GM12878 (cell line): ENCODE results near the gene ABHD14A. TPM values are rescaled to one million over a fixed set of nuclear protein-coding genes. Genes with fewer than 3 reads are reported as not detected.

Experiments used
- ATAC-seq: fragments of 200-7000 bp; cut with Tn5 transposase; 3 replicates; pipeline ENCODE4 v1.9.1; 2020; ENCODE audit warnings: mild to moderate bottlenecking, moderate library complexity
- BruUV-seq: library from RNA; stranded (reverse); fragments of 400-500 nt; replicated peaks from 2 replicates; lab custom pipeline; 2021; lab: Mats Ljungman, UMichigan
- CTCF ChIA-PET: fragments of 300-600 bp; sonication (Branson Sonifier 250); formaldehyde crosslinking; extraction: SDS; loops from one replicate; lab custom pipeline; 2021; ENCODE audit warnings: inconsistent platforms; lab: Yijun Ruan, JAX
- POLR2A ChIA-PET: fragments of 350-600 bp; formaldehyde crosslinking; extraction: SDS; loops from one replicate; lab custom pipeline; 2021; ENCODE audit warnings: inconsistent platforms; lab: Charles Lee
- RAD21 ChIA-PET: fragments of 300-600 bp; sonication (Branson Sonifier 250); formaldehyde crosslinking; loops from one replicate; lab custom pipeline; 2023; ENCODE audit warnings: antibody characterized with exemption; ENCODE audit not compliant: unreplicated experiment; lab: Charles Lee
- SMC1A ChIA-PET: fragments of 300-600 bp; sonication (Branson Sonifier 250); formaldehyde crosslinking; loops from one replicate; lab custom pipeline; 2023; ENCODE audit not compliant: unreplicated experiment, uncharacterized antibody; lab: Charles Lee
- DNase-seq: peaks from one replicate; pipeline ENCODE4 v3.0.0-alpha.2; 2011; ENCODE audit warnings: low read depth, low spot score
- FAIRE-seq: peaks from 3 replicates; lab custom pipeline; 2011; peaks lifted over from hg19 to GRCh38; lab: Jason Lieb, UNC
- H2AFZ ChIP-seq: 2 replicates; pipeline ENCODE4 v1.6.0; 2011; ENCODE audit warnings: low read depth, low read length, control low read depth; ENCODE audit not compliant: control insufficient read depth
- H3K27ac ChIP-seq: 2 replicates; pipeline ENCODE4 v1.5.1; 2011; ENCODE audit warnings: control low read depth; ENCODE audit not compliant: control insufficient read depth, insufficient read depth
- H3K27me3 ChIP-seq, 2 experiments: replicated peaks in 1 of 2; 2 replicates each; pipeline versions ENCODE4 v1.6.0 to v1.6.1; 2011; ENCODE audit warnings: low read length in 1 of 2; ENCODE audit not compliant: control insufficient read depth in 2 of 2, insufficient read depth in 2 of 2
- H3K36me3 ChIP-seq, 2 experiments: 2 replicates each; pipeline ENCODE4 v1.5.1; 2011; ENCODE audit warnings: low read length in 1 of 2; ENCODE audit not compliant: control insufficient read depth in 2 of 2, insufficient read depth in 2 of 2
- H3K4me1 ChIP-seq: 2 replicates; pipeline ENCODE4 v1.6.1; 2011; ENCODE audit warnings: mild to moderate bottlenecking, low read length, moderate library complexity, mixed read lengths; ENCODE audit not compliant: control insufficient read depth, insufficient read depth
- H3K4me2 ChIP-seq: 2 replicates; pipeline ENCODE4 v1.6.0; 2011; ENCODE audit warnings: control low read depth; ENCODE audit not compliant: control insufficient read depth, insufficient read depth
- H3K4me3 ChIP-seq: fragments of 200-600 bp; sonication (generic); 2 replicates; pipeline ENCODE4 v1.5.1; 2016
- H3K79me2 ChIP-seq: 2 replicates; pipeline ENCODE4 v1.6.0; 2011; ENCODE audit warnings: low read length; ENCODE audit not compliant: control insufficient read depth, insufficient read depth
- H3K9ac ChIP-seq: 2 replicates; pipeline ENCODE4 v1.8.0; 2011; ENCODE audit warnings: low read length, control low read depth, mixed read lengths; ENCODE audit not compliant: control insufficient read depth, insufficient read depth
- H3K9me3 ChIP-seq: replicated peaks from 3 replicates; pipeline ENCODE4 v1.5.1; 2011; ENCODE audit warnings: mild to moderate bottlenecking, low read length; ENCODE audit not compliant: control insufficient read depth, insufficient read depth
- H4K20me1 ChIP-seq: 2 replicates; pipeline ENCODE4 v1.6.0; 2011; ENCODE audit not compliant: control insufficient read depth, insufficient read depth
- CEBPZ ChIP-seq: fragments of 150-350 bp; IDR thresholded peaks from 2 replicates; pipeline ENCODE4 v1.6.1; 2016; ENCODE audit warnings: low read depth, low read length
- EGR1 ChIP-seq, 2 experiments: IDR thresholded peaks; 1 replicate in 1 of 2; 2 replicates in 1 of 2; pipeline ENCODE4 v1.6.1; 2011 to 2012; ENCODE audit warnings: low read depth in 2 of 2, low read length in 2 of 2, borderline replicate concordance in 1 of 2, mild to moderate bottlenecking in 1 of 2, moderate library complexity in 1 of 2
- RB1 ChIP-seq: fragments of 450-650 bp; formaldehyde crosslinking; IDR thresholded peaks from 2 replicates; pipeline ENCODE4 v1.6.1; 2017; ENCODE audit warnings: mild to moderate bottlenecking, borderline replicate concordance
- RUNX3 ChIP-seq: IDR thresholded peaks from 2 replicates; pipeline ENCODE4 v1.6.1; 2012; ENCODE audit warnings: low read length, inconsistent platforms
- USF2 ChIP-seq: IDR thresholded peaks from 2 replicates; pipeline ENCODE4 v1.6.1; 2011; ENCODE audit warnings: low read depth, low read length, improper control_type of control experiment, borderline replicate concordance
- in situ Hi-C: fragments of 300-500 bp; cut with MboI; formaldehyde crosslinking; loops from 9 replicates; pipeline ENCODE4 v1.14.3; 2018; ENCODE audit warnings: mixed read lengths
- intact Hi-C: fragments of 100-400 bp; cut with micrococcal nuclease; formaldehyde crosslinking; loops from one replicate; pipeline ENCODE4 v1.14.2; 2022; ENCODE audit not compliant: unreplicated experiment
- polyA plus RNA-seq, 11 experiments: library from polyadenylated mRNA; depleted of rRNA in 4 of 11; unstranded in 6 of 11; stranded (reverse) in 5 of 11; fragments of >200 nt; fragmentation: Nextera tagmentation in 4 of 11; fragmentation: Illumina TruSeq in 1 of 11; extraction: Ambion mirVana in 4 of 11; extraction: Trizol in 1 of 11; gene quantifications; 1 replicate in 1 of 11; 2 replicates in 10 of 11; pipeline versions ENCODE4 v1.2.1 to v1.2.3, GENCODE V29; 2011 to 2016; ENCODE audit warnings: inconsistent platforms in 2 of 11, missing spikeins in 2 of 11, low read depth in 1 of 11
- total RNA-seq, 4 experiments: library from RNA; depleted of rRNA in 3 of 4; stranded (reverse); fragments of >200 nt in 3 of 4; fragmentation: Illumina TruSeq in 1 of 4; extraction: Trizol in 1 of 4; gene quantifications; 2 replicates each; pipeline versions ENCODE4 v1.2.1 to v1.2.3, GENCODE V29; 2013 to 2021

Gene ABHD14A
- total and polyA plus RNA-seq, 10 of the 15 experiments (the other 5 are each of a cell fraction or from before 2014, with no cell fraction given), result 1.2 to 27.0 (median 7.9) TPM

- ChIA-PET POLR2A (interaction anchor here (0.9 to 4.0 kb wide), 3 partner anchors 10 to 1417 kb away, joined by 3 to 30 read pairs (median 28); partner anchors contain the start of genes ABHD14A, ABHD14B, C3orf18 and RPL29), CTCF (interaction anchor here (0.6 to 4.6 kb wide), 4 partner anchors 11 to 428 kb away, joined by 4 to 56 read pairs (median 19); partner anchors contain the start of genes ABHD14A, ABHD14B, PARP3 and RRP9), SMC1A (interaction anchor here (1.4 to 2.8 kb wide), 2 partner anchors 10 to 11 kb away, joined by 12 to 17 read pairs; partner anchors contain the start of genes ABHD14A, ABHD14B and RPL29), RAD21 (interaction anchor here (2.9 to 3.3 kb wide), 2 partner anchors 10 to 42 kb away, joined by 24 to 30 read pairs; partner anchors contain the start of genes ABHD14A, ABHD14B, PARP3 and RRP9)
- in situ Hi-C loops (no loop called here), intact Hi-C loops (no loop called here)
- H3K4me3 ChIP-seq, result no peak overlapping the region
- ATAC-seq (no peak), FAIRE-seq (no peak), DNase-seq (no peak)
- no peak overlapping the region for H3K27ac ChIP-seq
- H3K4me2 ChIP-seq, result peak overlapping the region; percentile 96; the same call in 1 of the 2 replicates
- H3K36me3 ChIP-seq, result no peaks in the 10 kb centered on the region
- TF ChIP-seq CEBPZ, result no peak
- TF ChIP-seq RB1, result no peak
- TF ChIP-seq USF2, result no peak
- no peak for TF ChIP-seq RUNX3
- no peak for TF ChIP-seq EGR1 (IDR thresholded peaks at IDR 0.05; ENCODE audit: borderline replicate concordance in 1 of 2, low read depth in 2 of 2, low read length in 2 of 2)
- no peaks in the 10 kb centered on the region for H3K27me3 ChIP-seq
- no peak overlapping the region for H3K9ac ChIP-seq
- no peaks in the 10 kb centered on the region for H4K20me1 ChIP-seq
- BruUV-seq, result no TSS peak
- peaks cover 8% of the 10 kb centered on the region for H3K4me1 ChIP-seq
- H3K9me3 ChIP-seq, result no peaks in the 10 kb centered on the region
- peaks cover 3% of the 10 kb centered on the region for H3K79me2 ChIP-seq
- no peak overlapping the region for H2AFZ ChIP-seq
Observed at GRCh38 chr3:51984269-51984647, 9.4 kb downstream of the ABHD14A start.
